Measurements from ENCODE around the gene GGACT. TPM values are rescaled to one million over a fixed set of nuclear protein-coding genes. Genes with fewer than 3 reads are reported as not detected.

GGACT gene
- total and polyA plus RNA-seq, 2 experiments from 2014 or later = 0.24 to 1.0 TPM

- peaks cover 37% of the 10 kb centered on the region for H3K4me1 Mint-ChIP-seq
- peaks cover 23% of the 10 kb centered on the region; the same call in 2 of the 3 replicates for H3K36me3 Mint-ChIP-seq (ENCODE audit: low read depth)
- H3K27me3 Mint-ChIP-seq (ENCODE audit: insufficient read depth, low read depth, poor library complexity) = peaks cover 2% of the 10 kb centered on the region
- Histone ChIP-seq H3K79me2 (replicated peaks; ENCODE audit: insufficient read depth) (no peaks in the 10 kb centered on the region), H3K9me2 (ENCODE audit: insufficient read depth) (0 out of 2 replicates have a peak, but pooled peaks cover 10% of the 10 kb centered on the region), H3K4me3 (no peak overlapping the region), H3K27me3 (ENCODE audit: insufficient read depth) (no peaks in the 10 kb centered on the region), H4K20me1 (replicated peaks; ENCODE audit: insufficient read depth) (no peaks in the 10 kb centered on the region), H3K4me1 (ENCODE audit: insufficient read depth) (peaks cover 27% of the 10 kb centered on the region), H3K4me2 (no peak overlapping the region), H3K27ac (ENCODE audit: low read depth) (no peak overlapping the region), H3F3A (replicated peaks; ENCODE audit: low read depth) (0 out of 2 replicates have a peak, but pooled peaks cover under 1% of the 10 kb centered on the region), H3K36me3 (ENCODE audit: insufficient read depth) (no peaks in the 10 kb centered on the region), H2AFZ (no peak overlapping the region)
- ATAC-seq = no peak
- H3K27ac Mint-ChIP-seq = no peak overlapping the region
- H3K4me3 Mint-ChIP-seq = no peak overlapping the region
- H3K9me3 Mint-ChIP-seq = peaks cover 4% of the 10 kb centered on the region; the same call in 1 of the 3 replicates
- TF ChIP-seq EZH2 (IDR thresholded peaks at IDR 0.05; ENCODE audit: low read depth, unreplicated experiment) (no peak), POLR2AphosphoS5 (IDR thresholded peaks at IDR 0.05; ENCODE audit: low read depth) (no peak), JUNB (IDR thresholded peaks at IDR 0.05; ENCODE audit: unreplicated experiment) (no peak), ZNF331 (CRISPR knock-in tag; IDR thresholded peaks at IDR 0.05; ENCODE audit: low read depth) (no peak), EZH2phosphoT487 (IDR thresholded peaks at IDR 0.05; ENCODE audit: unreplicated experiment) (no peak), ZNF114 (CRISPR knock-in tag; IDR thresholded peaks at IDR 0.05) (no peak), CREB1 (CRISPR knock-in tag; IDR thresholded peaks at IDR 0.05; ENCODE audit: low read depth) (no peak)
- DNase-seq (ENCODE audit: low spot score) = no peak
These were observed 93.1 kb downstream of the GGACT start for GRCh38 chr13:100495455-100495854.

- Mint-ChIP-seq H3K9me3 (peaks cover 4% of the 10 kb centered on the region; the same call in 1 of the 3 replicates), H3K27me3 (ENCODE audit: insufficient read depth, low read depth, poor library complexity) (peaks cover 2% of the 10 kb centered on the region), H3K4me3 (no peak overlapping the region), H3K27ac (no peak overlapping the region), H3K36me3 (ENCODE audit: low read depth) (peaks cover 25% of the 10 kb centered on the region; the same call in 2 of the 3 replicates), H3K4me1 (peaks cover 33% of the 10 kb centered on the region)
- H3F3A ChIP-seq (replicated peaks; ENCODE audit: low read depth) = peaks cover 5% of the 10 kb centered on the region; the same call in 1 of the 2 replicates
- H3K27me3 ChIP-seq (ENCODE audit: insufficient read depth) = no peaks in the 10 kb centered on the region
- H3K36me3 ChIP-seq (ENCODE audit: insufficient read depth) = no peaks in the 10 kb centered on the region
- H3K9me2 ChIP-seq (ENCODE audit: insufficient read depth) = 0 out of 2 replicates have a peak, but pooled peaks cover 10% of the 10 kb centered on the region
- H3K4me2 ChIP-seq = no peak overlapping the region
- H3K27ac ChIP-seq (ENCODE audit: low read depth) = no peak overlapping the region
- H4K20me1 ChIP-seq (replicated peaks; ENCODE audit: insufficient read depth) = no peaks in the 10 kb centered on the region
- peaks cover 25% of the 10 kb centered on the region for H3K4me1 ChIP-seq (ENCODE audit: insufficient read depth)
- ATAC-seq (no peak), DNase-seq (ENCODE audit: low spot score) (no peak)
- no peak overlapping the region for H3K4me3 ChIP-seq
- no peaks in the 10 kb centered on the region for H3K79me2 ChIP-seq (replicated peaks; ENCODE audit: insufficient read depth)
- H2AFZ ChIP-seq = no peak overlapping the region
- TF ChIP-seq EZH2phosphoT487 (IDR thresholded peaks at IDR 0.05; ENCODE audit: unreplicated experiment) (no peak), ZNF114 (CRISPR knock-in tag; IDR thresholded peaks at IDR 0.05) (no peak), POLR2AphosphoS5 (IDR thresholded peaks at IDR 0.05; ENCODE audit: low read depth) (no peak), CREB1 (CRISPR knock-in tag; IDR thresholded peaks at IDR 0.05; ENCODE audit: low read depth) (no peak), ETS1 (IDR thresholded peaks at IDR 0.05) (no peak)
- TF ChIP-seq, protein P1, sequence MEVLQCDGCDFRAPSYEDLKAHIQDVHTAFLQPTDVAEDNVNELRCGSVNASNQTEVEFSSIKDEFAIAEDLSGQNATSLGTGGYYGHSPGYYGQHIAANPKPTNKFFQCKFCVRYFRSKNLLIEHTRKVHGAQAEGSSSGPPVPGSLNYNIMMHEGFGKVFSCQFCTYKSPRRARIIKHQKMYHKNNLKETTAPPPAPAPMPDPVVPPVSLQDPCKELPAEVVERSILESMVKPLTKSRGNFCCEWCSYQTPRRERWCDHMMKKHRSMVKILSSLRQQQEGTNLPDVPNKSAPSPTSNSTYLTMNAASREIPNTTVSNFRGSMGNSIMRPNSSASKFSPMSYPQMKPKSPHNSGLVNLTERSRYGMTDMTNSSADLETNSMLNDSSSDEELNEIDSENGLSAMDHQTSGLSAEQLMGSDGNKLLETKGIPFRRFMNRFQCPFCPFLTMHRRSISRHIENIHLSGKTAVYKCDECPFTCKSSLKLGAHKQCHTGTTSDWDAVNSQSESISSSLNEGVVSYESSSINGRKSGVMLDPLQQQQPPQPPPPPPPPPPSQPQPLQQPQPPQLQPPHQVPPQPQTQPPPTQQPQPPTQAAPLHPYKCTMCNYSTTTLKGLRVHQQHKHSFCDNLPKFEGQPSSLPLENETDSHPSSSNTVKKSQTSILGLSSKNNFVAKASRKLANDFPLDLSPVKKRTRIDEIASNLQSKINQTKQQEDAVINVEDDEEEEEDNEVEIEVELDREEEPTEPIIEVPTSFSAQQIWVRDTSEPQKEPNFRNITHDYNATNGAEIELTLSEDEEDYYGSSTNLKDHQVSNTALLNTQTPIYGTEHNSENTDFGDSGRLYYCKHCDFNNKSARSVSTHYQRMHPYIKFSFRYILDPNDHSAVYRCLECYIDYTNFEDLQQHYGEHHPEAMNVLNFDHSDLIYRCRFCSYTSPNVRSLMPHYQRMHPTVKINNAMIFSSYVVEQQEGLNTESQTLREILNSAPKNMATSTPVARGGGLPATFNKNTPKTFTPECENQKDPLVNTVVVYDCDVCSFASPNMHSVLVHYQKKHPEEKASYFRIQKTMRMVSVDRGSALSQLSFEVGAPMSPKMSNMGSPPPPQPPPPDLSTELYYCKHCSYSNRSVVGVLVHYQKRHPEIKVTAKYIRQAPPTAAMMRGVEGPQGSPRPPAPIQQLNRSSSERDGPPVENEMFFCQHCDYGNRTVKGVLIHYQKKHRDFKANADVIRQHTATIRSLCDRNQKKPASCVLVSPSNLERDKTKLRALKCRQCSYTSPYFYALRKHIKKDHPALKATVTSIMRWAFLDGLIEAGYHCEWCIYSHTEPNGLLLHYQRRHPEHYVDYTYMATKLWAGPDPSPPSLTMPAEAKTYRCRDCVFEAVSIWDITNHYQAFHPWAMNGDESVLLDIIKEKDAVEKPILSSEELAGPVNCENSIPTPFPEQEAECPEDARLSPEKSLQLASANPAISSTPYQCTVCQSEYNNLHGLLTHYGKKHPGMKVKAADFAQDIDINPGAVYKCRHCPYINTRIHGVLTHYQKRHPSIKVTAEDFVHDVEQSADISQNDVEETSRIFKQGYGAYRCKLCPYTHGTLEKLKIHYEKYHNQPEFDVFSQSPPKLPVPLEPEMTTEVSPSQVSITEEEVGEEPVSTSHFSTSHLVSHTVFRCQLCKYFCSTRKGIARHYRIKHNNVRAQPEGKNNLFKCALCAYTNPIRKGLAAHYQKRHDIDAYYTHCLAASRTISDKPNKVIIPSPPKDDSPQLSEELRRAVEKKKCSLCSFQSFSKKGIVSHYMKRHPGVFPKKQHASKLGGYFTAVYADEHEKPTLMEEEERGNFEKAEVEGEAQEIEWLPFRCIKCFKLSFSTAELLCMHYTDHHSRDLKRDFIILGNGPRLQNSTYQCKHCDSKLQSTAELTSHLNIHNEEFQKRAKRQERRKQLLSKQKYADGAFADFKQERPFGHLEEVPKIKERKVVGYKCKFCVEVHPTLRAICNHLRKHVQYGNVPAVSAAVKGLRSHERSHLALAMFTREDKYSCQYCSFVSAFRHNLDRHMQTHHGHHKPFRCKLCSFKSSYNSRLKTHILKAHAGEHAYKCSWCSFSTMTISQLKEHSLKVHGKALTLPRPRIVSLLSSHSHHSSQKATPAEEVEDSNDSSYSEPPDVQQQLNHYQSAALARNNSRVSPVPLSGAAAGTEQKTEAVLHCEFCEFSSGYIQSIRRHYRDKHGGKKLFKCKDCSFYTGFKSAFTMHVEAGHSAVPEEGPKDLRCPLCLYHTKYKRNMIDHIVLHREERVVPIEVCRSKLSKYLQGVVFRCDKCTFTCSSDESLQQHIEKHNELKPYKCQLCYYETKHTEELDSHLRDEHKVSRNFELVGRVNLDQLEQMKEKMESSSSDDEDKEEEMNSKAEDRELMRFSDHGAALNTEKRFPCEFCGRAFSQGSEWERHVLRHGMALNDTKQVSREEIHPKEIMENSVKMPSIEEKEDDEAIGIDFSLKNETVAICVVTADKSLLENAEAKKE (CRISPR knock-in tag; IDR thresholded peaks at IDR 0.05) = no peak
- TF ChIP-seq, protein P2, sequence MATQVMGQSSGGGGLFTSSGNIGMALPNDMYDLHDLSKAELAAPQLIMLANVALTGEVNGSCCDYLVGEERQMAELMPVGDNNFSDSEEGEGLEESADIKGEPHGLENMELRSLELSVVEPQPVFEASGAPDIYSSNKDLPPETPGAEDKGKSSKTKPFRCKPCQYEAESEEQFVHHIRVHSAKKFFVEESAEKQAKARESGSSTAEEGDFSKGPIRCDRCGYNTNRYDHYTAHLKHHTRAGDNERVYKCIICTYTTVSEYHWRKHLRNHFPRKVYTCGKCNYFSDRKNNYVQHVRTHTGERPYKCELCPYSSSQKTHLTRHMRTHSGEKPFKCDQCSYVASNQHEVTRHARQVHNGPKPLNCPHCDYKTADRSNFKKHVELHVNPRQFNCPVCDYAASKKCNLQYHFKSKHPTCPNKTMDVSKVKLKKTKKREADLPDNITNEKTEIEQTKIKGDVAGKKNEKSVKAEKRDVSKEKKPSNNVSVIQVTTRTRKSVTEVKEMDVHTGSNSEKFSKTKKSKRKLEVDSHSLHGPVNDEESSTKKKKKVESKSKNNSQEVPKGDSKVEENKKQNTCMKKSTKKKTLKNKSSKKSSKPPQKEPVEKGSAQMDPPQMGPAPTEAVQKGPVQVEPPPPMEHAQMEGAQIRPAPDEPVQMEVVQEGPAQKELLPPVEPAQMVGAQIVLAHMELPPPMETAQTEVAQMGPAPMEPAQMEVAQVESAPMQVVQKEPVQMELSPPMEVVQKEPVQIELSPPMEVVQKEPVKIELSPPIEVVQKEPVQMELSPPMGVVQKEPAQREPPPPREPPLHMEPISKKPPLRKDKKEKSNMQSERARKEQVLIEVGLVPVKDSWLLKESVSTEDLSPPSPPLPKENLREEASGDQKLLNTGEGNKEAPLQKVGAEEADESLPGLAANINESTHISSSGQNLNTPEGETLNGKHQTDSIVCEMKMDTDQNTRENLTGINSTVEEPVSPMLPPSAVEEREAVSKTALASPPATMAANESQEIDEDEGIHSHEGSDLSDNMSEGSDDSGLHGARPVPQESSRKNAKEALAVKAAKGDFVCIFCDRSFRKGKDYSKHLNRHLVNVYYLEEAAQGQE (IDR thresholded peaks at IDR 0.05; ENCODE audit: unreplicated experiment) = no peak
These were observed 95.2 kb downstream of the GGACT start for GRCh38 chr13:100493418-100493817.

All from GM23338 (cell line).